H1 (cell line): ENCODE data around the gene KRT17. TPM values are rescaled to one million over a fixed set of nuclear protein-coding genes. Genes with fewer than 3 reads are reported as not detected.

Source experiments
- CTCF ChIA-PET: fragments of 300-600 bp; sonication (Branson Sonifier 250); formaldehyde crosslinking; loops from one replicate; lab custom pipeline; 2021; ENCODE audit not compliant: partially characterized antibody; lab: Charles Lee
- POLR2A ChIA-PET: fragments of 300-600 bp; sonication (Branson Sonifier 250); formaldehyde crosslinking; loops from one replicate; lab custom pipeline; 2021; ENCODE audit warnings: inconsistent platforms; ENCODE audit not compliant: partially characterized antibody; lab: Charles Lee
- DNase-seq, 2 experiments: peaks; one replicate each; pipeline versions ENCODE4 v3.0.0 to v3.0.0-alpha.2; 2010 to 2022; ENCODE audit warnings: low spot score in 2 of 2, low read depth in 1 of 2, mixed read lengths in 1 of 2
- FAIRE-seq: peaks from 2 replicates; lab custom pipeline; 2011; peaks lifted over from hg19 to GRCh38; lab: Jason Lieb, UNC
- H2AFZ ChIP-seq: 2 replicates; pipeline ENCODE4 v1.8.1; 2012; ENCODE audit warnings: low read length, inconsistent platforms
- H2AK5ac ChIP-seq: 2 replicates; pipeline ENCODE4 v1.6.1; 2013; ENCODE audit warnings: low read depth, low read length
- H2BK120ac ChIP-seq: replicated peaks from 2 replicates; pipeline ENCODE3; 2013; ENCODE audit warnings: low read depth, low read length, inconsistent platforms
- H2BK12ac ChIP-seq: 2 replicates; pipeline ENCODE4 v1.6.1; 2013; ENCODE audit warnings: low read depth, low read length
- H2BK15ac ChIP-seq: 2 replicates; pipeline ENCODE4 v1.6.1; 2013; ENCODE audit warnings: low read length
- H2BK20ac ChIP-seq: 2 replicates; pipeline ENCODE4 v1.6.1; 2013; ENCODE audit warnings: low read length
- H2BK5ac ChIP-seq: 2 replicates; pipeline ENCODE4 v1.6.1; 2013; ENCODE audit warnings: low read depth, low read length
- H3K14ac ChIP-seq: 2 replicates; pipeline ENCODE4 v1.6.1; 2013; ENCODE audit warnings: inconsistent platforms; ENCODE audit not compliant: insufficient read length
- H3K18ac ChIP-seq: 2 replicates; pipeline ENCODE4 v1.6.1; 2013; ENCODE audit warnings: low read length; ENCODE audit errors: extremely low read depth
- H3K23ac ChIP-seq: 2 replicates; pipeline ENCODE4 v1.6.1; 2013; ENCODE audit warnings: inconsistent platforms; ENCODE audit not compliant: insufficient read length
- H3K23me2 ChIP-seq: 2 replicates; pipeline ENCODE4 v1.6.1; 2013; ENCODE audit warnings: low read depth, low read length
- H3K27ac ChIP-seq: 2 replicates; pipeline ENCODE4 v1.6.1; 2011; ENCODE audit warnings: low read depth, low read length, inconsistent platforms
- H3K27me3 ChIP-seq, 4 experiments: replicated peaks in 1 of 4; 1 replicate in 1 of 4; 2 replicates in 3 of 4; pipeline versions ENCODE4 v1.6.1 to v1.8.1; 2011 to 2013; ENCODE audit warnings: low read length in 3 of 4, mild to moderate bottlenecking in 3 of 4, inconsistent platforms in 2 of 4, mixed read lengths in 2 of 4, moderate library complexity in 1 of 4; ENCODE audit not compliant: control insufficient read depth in 3 of 4, insufficient read depth in 3 of 4; ENCODE audit errors: extremely low read depth in 1 of 4
- H3K36me3 ChIP-seq, 4 experiments: 2 replicates each; pipeline versions ENCODE4 v1.6.1 to v1.8.1; 2011 to 2013; ENCODE audit warnings: mild to moderate bottlenecking in 4 of 4, low read length in 3 of 4, moderate library complexity in 2 of 4, control low read depth in 1 of 4, inconsistent platforms in 1 of 4; ENCODE audit not compliant: insufficient read depth in 4 of 4, control insufficient read depth in 2 of 4
- H3K4ac ChIP-seq: replicated peaks from 2 replicates; pipeline ENCODE3; 2013; ENCODE audit warnings: low read length, low read depth, mixed read lengths, inconsistent platforms; ENCODE audit not compliant: insufficient read length
- H3K4me1 ChIP-seq, 4 experiments: replicated peaks in 1 of 4; 1 replicate in 1 of 4; 2 replicates in 3 of 4; pipeline versions ENCODE4 v1.6.1 to v1.8.1; 2011 to 2013; ENCODE audit warnings: low read length in 3 of 4, inconsistent platforms in 2 of 4, mixed read lengths in 1 of 4; ENCODE audit not compliant: insufficient read depth in 4 of 4, control insufficient read depth in 3 of 4
- H3K4me2 ChIP-seq, 2 experiments: 2 replicates each; pipeline versions ENCODE4 v1.6.1 to v1.8.1; 2011 to 2013; ENCODE audit warnings: low read depth in 2 of 2, low read length in 2 of 2, control low read depth in 1 of 2, inconsistent platforms in 1 of 2, mild to moderate bottlenecking in 1 of 2; ENCODE audit not compliant: insufficient read depth in 1 of 2
- H3K4me3 ChIP-seq, 4 experiments: fragments of 200-600, 300-600 bp in 1 of 4; sonication (generic), shearing (Covaris generic), sonication (Bioruptor Twin) in 1 of 4; 2 replicates each; pipeline versions ENCODE4 v1.5.1 to v1.8.1; 2011 to 2016; ENCODE audit warnings: low read length in 4 of 4, low read depth in 3 of 4, control low read depth in 2 of 4, inconsistent platforms in 2 of 4, mild to moderate bottlenecking in 2 of 4, mixed read lengths in 1 of 4, moderate library complexity in 1 of 4; ENCODE audit not compliant: insufficient read depth in 2 of 4; ENCODE audit errors: extremely low read depth in 1 of 4
- H3K56ac ChIP-seq: replicated peaks from 2 replicates; pipeline ENCODE3; 2013; ENCODE audit warnings: low read depth, mild to moderate bottlenecking, mixed read lengths, low read length, inconsistent platforms; ENCODE audit not compliant: insufficient read length
- H3K79me1 ChIP-seq: 2 replicates; pipeline ENCODE4 v1.6.1; 2013; ENCODE audit warnings: low read depth, low read length, control low read depth
- H3K79me2 ChIP-seq, 2 experiments: 2 replicates each; pipeline versions ENCODE4 v1.6.1 to v1.8.1; 2012 to 2013; ENCODE audit warnings: low read length in 2 of 2, mild to moderate bottlenecking in 2 of 2, inconsistent platforms in 1 of 2; ENCODE audit not compliant: insufficient read depth in 2 of 2, control insufficient read depth in 1 of 2
- H3K9ac ChIP-seq, 4 experiments: replicated peaks in 1 of 4; 1 replicate in 1 of 4; 2 replicates in 3 of 4; pipeline versions ENCODE4 v1.6.1 to v1.8.1; 2011 to 2013; ENCODE audit warnings: low read depth in 3 of 4, low read length in 3 of 4, control low read depth in 2 of 4, mild to moderate bottlenecking in 2 of 4, moderate library complexity in 2 of 4, inconsistent platforms in 1 of 4; ENCODE audit errors: extremely low read depth in 1 of 4
- H3K9me3 ChIP-seq, 2 experiments: 2 replicates each; pipeline versions ENCODE4 v1.6.1 to v1.8.1; 2012 to 2013; ENCODE audit warnings: mild to moderate bottlenecking in 2 of 2, moderate library complexity in 2 of 2, control low read depth in 1 of 2, inconsistent platforms in 1 of 2, low read depth in 1 of 2, low read length in 1 of 2, mixed read lengths in 1 of 2; ENCODE audit not compliant: insufficient read depth in 2 of 2
- H4K20me1 ChIP-seq, 2 experiments: replicated peaks in 1 of 2; 2 replicates each; pipeline versions ENCODE3 to v1.8.1; 2011 to 2013; ENCODE audit warnings: inconsistent platforms in 2 of 2, low read length in 2 of 2, mild to moderate bottlenecking in 1 of 2; ENCODE audit not compliant: insufficient read depth in 2 of 2, control insufficient read depth in 1 of 2
- H4K5ac ChIP-seq: 2 replicates; pipeline ENCODE4 v1.6.1; 2013; ENCODE audit warnings: low read length, low read depth, mixed read lengths, inconsistent platforms; ENCODE audit not compliant: insufficient read length
- H4K8ac ChIP-seq: 2 replicates; pipeline ENCODE4 v1.8.0; 2013; ENCODE audit warnings: mild to moderate bottlenecking, moderate library complexity, low read length, inconsistent platforms; ENCODE audit not compliant: insufficient read depth; ENCODE audit errors: extremely low read depth
- H4K91ac ChIP-seq: replicated peaks from 2 replicates; pipeline ENCODE3; 2013; ENCODE audit warnings: low read length, mixed read lengths, inconsistent platforms; ENCODE audit not compliant: insufficient read length
- BCL11A ChIP-seq, 2 experiments: IDR thresholded peaks; one replicate each; pipeline ENCODE4 v1.6.1; 2011; ENCODE audit warnings: low read depth in 2 of 2, low read length in 2 of 2, mild to moderate bottlenecking in 2 of 2
- CREB1 ChIP-seq: IDR thresholded peaks from 2 replicates; pipeline ENCODE4 v1.6.1; 2012; ENCODE audit warnings: inconsistent platforms
- EGR1 ChIP-seq: IDR thresholded peaks from 2 replicates; pipeline ENCODE4 v1.6.1; 2011; ENCODE audit warnings: low read depth, low read length, borderline replicate concordance
- GABPA ChIP-seq: IDR thresholded peaks from 2 replicates; pipeline ENCODE4 v1.6.1; 2011; ENCODE audit warnings: mild to moderate bottlenecking, low read length, moderate library complexity, borderline replicate concordance; ENCODE audit not compliant: insufficient read depth
- KDM5A ChIP-seq: fragments of 200-600 bp; IDR thresholded peaks from 2 replicates; pipeline ENCODE4 v1.7.1; 2012; ENCODE audit warnings: mild to moderate bottlenecking, low read length, inconsistent platforms, mixed read lengths
- PHF8 ChIP-seq: fragments of 200-600 bp; sonication (generic); conservative IDR thresholded peaks from 2 replicates; pipeline ENCODE4 v1.7.1; 2012; ENCODE audit warnings: low read depth, mild to moderate bottlenecking, inconsistent platforms, low read length, moderate library complexity
- RAD21 ChIP-seq, 2 experiments: IDR thresholded peaks in 1 of 2; conservative IDR thresholded peaks in 1 of 2; 2 replicates each; pipeline ENCODE4 v1.6.1; 2011; ENCODE audit warnings: low read depth in 2 of 2, low read length in 2 of 2, improper control_type of control experiment in 1 of 2, inconsistent platforms in 1 of 2, mild to moderate bottlenecking in 1 of 2, moderate library complexity in 1 of 2
- RFX5 ChIP-seq: IDR thresholded peaks from 2 replicates; pipeline ENCODE4 v1.6.1; 2011; ENCODE audit warnings: low read depth, low read length, improper control_type of control experiment, borderline replicate concordance
- SP4 ChIP-seq: IDR thresholded peaks from 2 replicates; pipeline ENCODE4 v1.6.1; 2012; ENCODE audit warnings: low read length, inconsistent platforms
- ZNF274 ChIP-seq: IDR thresholded peaks from 2 replicates; pipeline ENCODE4 v1.7.0; 2012; ENCODE audit warnings: low read length, borderline replicate concordance; ENCODE audit errors: extremely low read depth
- WGBS, 2 experiments: shearing (Covaris generic) in 1 of 2; methylation state at CpG; one replicate each; pipeline versions ENCODE4 v1.1.6 to v1.1.7; 2013 to 2015; ENCODE audit warnings: low lambda C conversion rate in 2 of 2, mixed read lengths in 2 of 2, inconsistent platforms in 1 of 2, low coverage in 1 of 2, missing lambda C conversion rate in 1 of 2; ENCODE audit not compliant: insufficient replicate concordance in 2 of 2, insufficient coverage in 1 of 2, insufficient read length in 1 of 2; ENCODE audit errors: extremely low coverage in 1 of 2, missing lambda C conversion rate in 1 of 2; 5-methylcytosine and 5-hydroxymethylcytosine counted together
- polyA plus RNA-seq, 7 experiments: library from polyadenylated mRNA; depleted of rRNA in 3 of 7; stranded (reverse) in 5 of 7; unstranded in 2 of 7; fragments of >200 nt in 5 of 7; fragments of 200-250 nt in 2 of 7; gene quantifications; 1 replicate in 5 of 7; 2 replicates in 1 of 7; 4 replicates in 1 of 7; pipeline versions ENCODE4 v1.2.1 to v1.2.3, GENCODE V29; 2011 to 2013; ENCODE audit warnings: missing spikeins in 2 of 7, mixed read lengths in 2 of 7
- total RNA-seq: library from RNA; stranded (reverse); fragmentation: NEBNext Ultra II Directional; extraction: Animal tissue kit (Norgen Biotek cat#: 25700); gene quantifications from 2 replicates; pipeline ENCODE4 v1.2.1, GENCODE V29; 2021

The KRT17 gene
- total and polyA plus RNA-seq, 2 of the 8 experiments (the other 6 are each of a cell fraction or from before 2014, with no cell fraction given): 0.50 to 0.95 TPM

DNA sequence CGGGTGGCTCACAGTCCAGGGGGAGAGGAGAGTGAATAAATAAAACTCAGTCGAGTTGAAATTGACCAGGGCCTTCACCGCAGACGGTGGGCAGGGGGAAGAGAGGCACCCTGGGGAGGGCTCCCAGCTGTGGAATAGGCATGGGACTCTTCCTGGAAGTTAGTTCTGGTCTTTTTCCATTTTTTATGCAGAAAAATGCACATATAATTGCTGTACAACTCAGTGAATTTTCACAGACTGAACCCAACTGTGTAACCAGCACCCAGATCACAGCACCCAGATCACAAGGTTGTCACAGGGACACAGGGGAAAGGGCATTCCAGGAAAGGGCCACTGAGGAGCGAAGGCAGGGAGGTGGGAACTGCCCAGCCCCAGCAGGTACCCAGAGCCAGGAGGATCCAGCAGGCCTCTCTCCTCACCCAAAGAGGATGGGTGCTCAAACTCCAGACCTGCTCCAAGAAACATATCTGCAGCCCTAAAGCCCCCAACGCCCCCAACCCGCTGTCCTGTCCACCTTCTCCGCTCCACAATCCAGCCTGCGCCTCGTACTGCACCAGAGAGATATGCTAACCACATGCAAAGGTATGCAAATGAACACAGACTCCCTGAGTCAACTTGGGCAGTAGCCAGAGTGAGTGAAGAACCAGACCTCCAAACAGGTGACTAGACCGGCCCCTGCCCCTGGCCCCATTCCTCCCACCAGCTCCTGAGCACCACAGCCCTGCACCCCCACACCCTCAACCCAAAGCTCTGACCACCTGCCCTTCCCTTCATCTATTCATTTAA, 35.2 kb upstream of the KRT17 start:
- H3K9me3 ChIP-seq: no peaks in the 10 kb centered on the region
- H3K4me3 ChIP-seq: no peak overlapping the region
- no peaks in the 10 kb centered on the region for H3K79me2 ChIP-seq
- no peaks in the 10 kb centered on the region; a peak in 2 of 7 replicates for H3K27me3 ChIP-seq
- DNase-seq (no peak), FAIRE-seq (no peak)
- H3K4me2 ChIP-seq: no peak overlapping the region
- H4K5ac ChIP-seq: no peak overlapping the region
- WGBS, 2 experiments: 86% methylated on average over 11 of the region's 11 CpGs; no CpG with 5 or more reads in 1 of the 2 experiments
- ChIA-PET CTCF (interaction anchor here (0.6 to 12.1 kb wide), 7 partner anchors 11 to 227 kb away, joined by 3 to 338 read pairs (median 4); partner anchors contain the start of gene KRT19), POLR2A (interaction anchor here (0.8 to 1.5 kb wide), 4 partner anchors 20 to 110 kb away, joined by 3 to 5 read pairs (median 4); no protein-coding TSS in a partner anchor)
- H3K23ac ChIP-seq: no peak overlapping the region
- no peak overlapping the region for H4K91ac ChIP-seq
- no peak overlapping the region for H3K4ac ChIP-seq
- no peak overlapping the region for H3K18ac ChIP-seq
- H3K14ac ChIP-seq: no peak overlapping the region
- no peak overlapping the region for H2AFZ ChIP-seq
- H4K20me1 ChIP-seq: no peaks in the 10 kb centered on the region
- H3K4me1 ChIP-seq: peaks cover 0 to 15% (median 5%) of the 10 kb centered on the region in 4 experiments; a peak in 5 of 7 replicates
- H2BK15ac ChIP-seq: 0 out of 2 replicates have a peak overlapping the region, but pooled peaks have one; percentile 61
- H3K79me1 ChIP-seq: no peaks in the 10 kb centered on the region
- no peak overlapping the region for H2BK5ac ChIP-seq
- H3K27ac ChIP-seq: no peak overlapping the region
- H3K36me3 ChIP-seq: no peaks in the 10 kb centered on the region
- 0 out of 2 replicates have a peak, but pooled peaks cover 3% of the 10 kb centered on the region for H3K23me2 ChIP-seq
- no peak overlapping the region for H3K56ac ChIP-seq
- peak overlapping the region; percentile 69; the same call in 1 of the 2 replicates for H4K8ac ChIP-seq
- H2BK12ac ChIP-seq: no peak overlapping the region
- no peak overlapping the region for H2BK20ac ChIP-seq
- no peak overlapping the region for H3K9ac ChIP-seq
- TF ChIP-seq RFX5 (no peak), ZNF274 (no peak), BCL11A (IDR thresholded peaks at IDR 0.05; ENCODE audit: low read depth in 2 of 2, low read length in 2 of 2) (no peak), KDM5A (no peak), GABPA (no peak), PHF8 (no peak), RAD21 (IDR thresholded peaks at IDR 0.05 in 1 of 2, conservative IDR thresholded peaks at IDR 0.05 in 1 of 2; ENCODE audit: low read depth in 2 of 2, low read length in 2 of 2) (no peak), EGR1 (no peak), SP4 (no peak), CREB1 (no peak)
- no peak overlapping the region for H2BK120ac ChIP-seq
- no peak overlapping the region for H2AK5ac ChIP-seq
